D341Med (cell line): ENCODE data around the gene DBT.
"Not testable (repeated sequence)": the region's sequence is repeated elsewhere in the genome, so short reads cannot be mapped to it uniquely, and the experiment has no call there.

Experiments used
- DNase-seq: peaks from one replicate; pipeline ENCODE4 v3.0.0; 2012; ENCODE audit warnings: low spot score

DBT gene

GRCh38 chr1:100250807-100251206, 1.2 kb upstream of the DBT start:
- DNase-seq, result no peak

- DNase-seq, result no peak
These were observed 630 bp upstream of the DBT start for GRCh38 chr1:100250264-100250663.

GRCh38 chr1:100249155-100249536, 488 bp downstream of the DBT start:
- DNase-seq, result no peak

- DNase-seq, result no peak
These were observed 2.9 kb downstream of the DBT start for GRCh38 chr1:100246738-100247137.

GRCh38 chr1:100240631-100241030, 9.0 kb downstream of the DBT start:
- DNase-seq, result no peak

GRCh38 chr1:100239961-100240360, 9.7 kb downstream of the DBT start:
- no peak for DNase-seq

GRCh38 chr1:100237091-100237490, 12.5 kb downstream of the DBT start:
- DNase-seq, result no peak

- no peak for DNase-seq
These were observed 15.2 kb downstream of the DBT start for GRCh38 chr1:100234432-100234831.

GRCh38 chr1:100233566-100233965, 16.1 kb downstream of the DBT start:
- not testable (repeated sequence) for DNase-seq

GRCh38 chr1:100232156-100232555, 17.5 kb downstream of the DBT start:
- no peak for DNase-seq

GRCh38 chr1:100231721-100232120, 17.9 kb downstream of the DBT start:
- DNase-seq, result no peak

- no peak for DNase-seq
These were observed 18.9 kb downstream of the DBT start for GRCh38 chr1:100230765-100231164.

- no peak for DNase-seq
These were observed 19.8 kb downstream of the DBT start for GRCh38 chr1:100229681-100230443.

- DNase-seq, result no peak
These were observed 27.2 kb downstream of the DBT start for GRCh38 chr1:100222428-100222827.

- no peak for DNase-seq
These were observed 29.8 kb downstream of the DBT start for GRCh38 chr1:100219883-100220282.

GRCh38 chr1:100219457-100219856, 30.2 kb downstream of the DBT start:
- no peak for DNase-seq

GRCh38 chr1:100217834-100218233, 31.8 kb downstream of the DBT start:
- no peak for DNase-seq

GRCh38 chr1:100215101-100215500, 34.5 kb downstream of the DBT start:
- no peak for DNase-seq

- DNase-seq, result no peak
These were observed 36.5 kb downstream of the DBT start for GRCh38 chr1:100213141-100213540.

GRCh38 chr1:100206301-100206700, 43.3 kb downstream of the DBT start:
- DNase-seq, result no peak

GRCh38 chr1:100205593-100205992, 44.0 kb downstream of the DBT start:
- not testable (repeated sequence) for DNase-seq

- DNase-seq, result not testable (repeated sequence)
These were observed 44.5 kb downstream of the DBT start for GRCh38 chr1:100205103-100205502.

- not testable (repeated sequence) for DNase-seq
These were observed 46.9 kb downstream of the DBT start for GRCh38 chr1:100202703-100203102.

GRCh38 chr1:100200060-100200459, 49.6 kb downstream of the DBT start:
- DNase-seq, result not testable (repeated sequence)
